GM20000 (cell line): ENCODE data around the gene AKT1.
"Not testable (repeated sequence)": the region's sequence is repeated elsewhere in the genome, so short reads cannot be mapped to it uniquely, and the experiment has no call there.

Experiments
- DNase-seq: peaks from one replicate; pipeline ENCODE4 v3.0.0; 2012; ENCODE audit warnings: low spot score
- TF ChIP-seq, protein P1 (sequence below): IDR thresholded peaks from 2 replicates; pipeline ENCODE4 v1.5.1; 2012; ENCODE audit warnings: mild to moderate bottlenecking, control low read depth; ENCODE audit errors: extremely low read depth, missing control alignments

Gene AKT1

DNA sequence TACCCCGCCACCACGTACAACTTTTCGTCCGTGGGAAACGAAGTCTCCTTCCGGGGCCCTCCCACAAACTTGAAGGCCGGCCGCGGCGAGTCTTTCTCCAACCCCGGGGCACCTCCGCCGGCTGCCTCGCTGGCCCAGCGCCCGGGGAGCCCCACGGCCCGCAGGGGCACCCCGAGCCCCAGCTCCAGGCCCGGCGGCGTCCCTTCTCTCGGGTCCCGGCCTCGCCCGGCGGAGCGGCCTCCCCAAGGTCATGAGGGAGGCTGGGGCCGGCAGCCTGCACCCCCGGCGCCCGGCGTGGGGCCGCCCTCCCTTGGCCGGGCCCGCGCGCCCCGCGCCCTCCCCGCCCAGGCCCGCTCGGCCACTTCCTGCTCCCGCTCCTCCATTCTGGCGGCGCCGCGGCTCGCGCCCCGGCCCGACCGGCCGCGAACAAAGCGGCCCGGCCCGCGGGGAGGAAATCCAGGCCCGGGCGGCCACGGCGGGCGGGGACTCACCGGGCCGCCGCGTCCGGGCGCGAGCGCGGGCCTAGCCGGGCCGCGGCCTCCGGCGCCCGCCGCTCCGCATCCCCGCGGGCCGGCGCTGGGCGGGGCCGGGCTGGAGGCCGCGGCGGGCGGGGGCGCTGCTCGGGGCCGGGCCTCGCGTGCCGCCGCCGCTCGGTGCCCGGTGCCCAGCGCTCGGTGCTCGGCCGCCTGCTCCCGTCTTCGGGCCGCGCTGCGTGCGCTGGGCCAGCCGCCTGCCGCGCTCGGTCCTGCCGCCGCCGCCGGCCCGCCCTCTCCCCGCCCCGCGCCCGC lies at the start of gene AKT1:
Gene AKT1 (minus strand): TSS at position 756 of the 788 bp plus-strand sequence. CDS start 3,105 bp downstream, outside the sequence.
- peak; percentile 85 for DNase-seq
- TF ChIP-seq, protein P1, sequence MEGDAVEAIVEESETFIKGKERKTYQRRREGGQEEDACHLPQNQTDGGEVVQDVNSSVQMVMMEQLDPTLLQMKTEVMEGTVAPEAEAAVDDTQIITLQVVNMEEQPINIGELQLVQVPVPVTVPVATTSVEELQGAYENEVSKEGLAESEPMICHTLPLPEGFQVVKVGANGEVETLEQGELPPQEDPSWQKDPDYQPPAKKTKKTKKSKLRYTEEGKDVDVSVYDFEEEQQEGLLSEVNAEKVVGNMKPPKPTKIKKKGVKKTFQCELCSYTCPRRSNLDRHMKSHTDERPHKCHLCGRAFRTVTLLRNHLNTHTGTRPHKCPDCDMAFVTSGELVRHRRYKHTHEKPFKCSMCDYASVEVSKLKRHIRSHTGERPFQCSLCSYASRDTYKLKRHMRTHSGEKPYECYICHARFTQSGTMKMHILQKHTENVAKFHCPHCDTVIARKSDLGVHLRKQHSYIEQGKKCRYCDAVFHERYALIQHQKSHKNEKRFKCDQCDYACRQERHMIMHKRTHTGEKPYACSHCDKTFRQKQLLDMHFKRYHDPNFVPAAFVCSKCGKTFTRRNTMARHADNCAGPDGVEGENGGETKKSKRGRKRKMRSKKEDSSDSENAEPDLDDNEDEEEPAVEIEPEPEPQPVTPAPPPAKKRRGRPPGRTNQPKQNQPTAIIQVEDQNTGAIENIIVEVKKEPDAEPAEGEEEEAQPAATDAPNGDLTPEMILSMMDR = no peak

DNA sequence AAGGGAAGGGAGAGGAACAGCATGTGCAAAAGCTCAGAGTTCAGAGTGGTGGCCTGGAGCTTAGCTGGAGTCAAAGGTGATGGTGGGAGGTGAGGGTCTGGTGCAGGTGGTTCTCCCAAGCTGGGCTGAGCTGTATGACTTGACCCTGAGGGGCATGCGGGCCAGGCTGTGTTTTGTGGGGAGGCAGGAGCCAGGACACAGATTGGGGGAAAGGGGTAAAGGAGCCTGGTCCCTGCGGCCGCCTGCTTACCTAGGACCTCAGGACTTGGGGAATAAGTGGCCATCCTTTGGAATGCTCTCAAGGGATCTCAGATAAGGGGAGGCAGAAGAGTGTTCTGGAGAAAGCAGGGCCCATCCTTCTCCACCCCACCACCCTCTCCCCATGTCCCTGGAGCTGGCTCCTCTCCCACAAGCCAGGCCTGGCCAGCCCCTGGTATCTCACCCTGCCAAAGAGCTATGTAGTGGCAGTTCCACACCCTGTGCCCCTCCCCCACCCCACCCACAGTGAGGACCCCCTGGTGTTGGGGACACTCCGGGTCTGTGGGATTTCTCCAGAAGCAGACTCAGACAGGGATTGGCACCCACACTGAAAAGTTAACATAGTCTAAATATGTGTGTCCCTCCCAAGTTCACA lies 49.6 kb upstream of the AKT1 start:
- DNase-seq = no peak
- TF ChIP-seq, protein P1 = no peak

GRCh38 chr14:104844306-104845032 lies 48.9 kb upstream of the AKT1 start:
- TF ChIP-seq, protein P1 = no peak
- DNase-seq = no peak

GRCh38 chr14:104843442-104844305 lies 48.1 kb upstream of the AKT1 start:
- DNase-seq = no peak
- TF ChIP-seq, protein P1 = no peak

DNA sequence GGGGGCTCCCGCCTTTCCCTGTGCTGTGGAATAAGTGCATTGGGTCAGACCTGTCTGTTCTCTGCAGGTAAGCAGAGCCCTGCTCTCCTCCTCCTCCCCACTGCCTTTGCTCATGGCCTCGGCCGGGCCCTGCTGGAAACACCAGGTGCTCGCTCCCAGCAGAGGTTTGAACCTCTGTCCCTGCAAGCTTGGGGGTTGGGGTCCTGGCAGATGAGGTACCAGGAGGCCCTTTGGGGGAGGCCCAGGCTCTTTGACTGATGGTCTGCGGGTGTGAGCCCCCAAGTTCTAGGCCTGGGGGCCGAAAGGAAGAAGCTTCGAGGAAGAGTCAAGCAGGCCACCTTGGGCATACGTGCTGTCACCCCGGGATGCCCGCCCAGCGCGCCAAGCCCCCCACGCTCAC lies 47.5 kb upstream of the AKT1 start:
- DNase-seq = no peak
- TF ChIP-seq, protein P1 = no peak

GRCh38 chr14:104841730-104842129 lies 46.2 kb upstream of the AKT1 start:
- no peak for DNase-seq
- TF ChIP-seq, protein P1 = no peak

- DNase-seq = not testable (repeated sequence)
Observed at GRCh38 chr14:104836171-104836935, 40.8 kb upstream of the AKT1 start.
